GM12801 (cell line): ENCODE measurements around the gene INPP4A.

Experiments
- TF ChIP-seq, protein P1 (sequence below): IDR thresholded peaks from one replicate; pipeline ENCODE4 v1.5.1; 2011; ENCODE audit warnings: control low read depth; ENCODE audit not compliant: insufficient read length; ENCODE audit errors: extremely low read depth

The INPP4A gene

DNA sequence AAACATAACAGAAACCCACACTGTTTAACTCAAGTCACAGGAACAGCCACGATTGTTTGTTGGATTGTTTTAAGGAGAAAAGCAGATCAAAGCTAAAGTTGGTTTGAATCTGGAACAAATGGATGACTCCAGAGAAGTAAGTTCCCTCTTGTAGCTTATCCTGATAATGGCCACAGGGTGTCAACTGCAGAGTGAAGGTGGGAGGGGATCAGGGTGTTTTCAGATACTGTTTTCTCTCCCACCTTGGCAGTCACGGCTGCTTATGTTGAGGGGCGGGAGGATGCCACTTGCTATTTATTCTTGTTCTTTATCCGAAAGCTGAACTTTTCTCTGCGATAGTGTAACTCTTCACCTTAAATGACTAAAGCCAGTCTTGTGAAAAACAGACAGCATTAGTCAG, 36.5 kb upstream of the INPP4A start:
- TF ChIP-seq, protein P1, sequence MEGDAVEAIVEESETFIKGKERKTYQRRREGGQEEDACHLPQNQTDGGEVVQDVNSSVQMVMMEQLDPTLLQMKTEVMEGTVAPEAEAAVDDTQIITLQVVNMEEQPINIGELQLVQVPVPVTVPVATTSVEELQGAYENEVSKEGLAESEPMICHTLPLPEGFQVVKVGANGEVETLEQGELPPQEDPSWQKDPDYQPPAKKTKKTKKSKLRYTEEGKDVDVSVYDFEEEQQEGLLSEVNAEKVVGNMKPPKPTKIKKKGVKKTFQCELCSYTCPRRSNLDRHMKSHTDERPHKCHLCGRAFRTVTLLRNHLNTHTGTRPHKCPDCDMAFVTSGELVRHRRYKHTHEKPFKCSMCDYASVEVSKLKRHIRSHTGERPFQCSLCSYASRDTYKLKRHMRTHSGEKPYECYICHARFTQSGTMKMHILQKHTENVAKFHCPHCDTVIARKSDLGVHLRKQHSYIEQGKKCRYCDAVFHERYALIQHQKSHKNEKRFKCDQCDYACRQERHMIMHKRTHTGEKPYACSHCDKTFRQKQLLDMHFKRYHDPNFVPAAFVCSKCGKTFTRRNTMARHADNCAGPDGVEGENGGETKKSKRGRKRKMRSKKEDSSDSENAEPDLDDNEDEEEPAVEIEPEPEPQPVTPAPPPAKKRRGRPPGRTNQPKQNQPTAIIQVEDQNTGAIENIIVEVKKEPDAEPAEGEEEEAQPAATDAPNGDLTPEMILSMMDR, result no peak

DNA sequence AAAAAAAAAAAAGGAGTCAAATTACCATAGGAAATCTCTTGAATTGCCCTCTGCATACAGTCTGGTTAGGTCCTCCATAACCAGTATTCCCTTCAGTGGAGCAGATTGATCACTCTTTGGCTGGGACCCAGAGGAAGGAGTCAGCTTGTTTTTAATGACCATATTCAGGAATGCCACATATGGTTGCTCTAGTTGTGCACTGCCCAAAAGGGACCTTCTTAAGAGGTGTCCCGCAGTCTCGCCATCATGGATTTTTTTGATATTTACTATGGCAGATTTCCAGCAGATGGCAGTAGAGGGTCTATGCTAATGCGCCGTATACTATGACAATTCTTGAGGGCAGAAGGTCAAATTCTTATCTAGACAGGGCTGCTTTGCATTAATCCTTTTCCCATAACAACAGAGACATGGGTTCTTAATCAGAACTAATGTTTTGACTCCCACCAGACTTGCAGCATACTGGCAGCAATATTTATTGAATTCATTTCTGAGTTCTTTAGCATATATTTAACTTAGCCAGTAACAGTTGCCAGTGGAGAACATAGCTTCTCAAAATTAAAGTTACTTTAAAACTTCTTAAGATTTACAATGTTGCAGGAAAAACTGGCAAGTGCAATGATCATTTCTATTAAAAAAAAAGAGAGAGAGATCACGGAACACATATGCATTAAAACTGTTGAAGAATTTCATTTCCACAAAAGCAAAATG, 31.8 kb upstream of the INPP4A start:
- TF ChIP-seq, protein P1, result no peak

DNA sequence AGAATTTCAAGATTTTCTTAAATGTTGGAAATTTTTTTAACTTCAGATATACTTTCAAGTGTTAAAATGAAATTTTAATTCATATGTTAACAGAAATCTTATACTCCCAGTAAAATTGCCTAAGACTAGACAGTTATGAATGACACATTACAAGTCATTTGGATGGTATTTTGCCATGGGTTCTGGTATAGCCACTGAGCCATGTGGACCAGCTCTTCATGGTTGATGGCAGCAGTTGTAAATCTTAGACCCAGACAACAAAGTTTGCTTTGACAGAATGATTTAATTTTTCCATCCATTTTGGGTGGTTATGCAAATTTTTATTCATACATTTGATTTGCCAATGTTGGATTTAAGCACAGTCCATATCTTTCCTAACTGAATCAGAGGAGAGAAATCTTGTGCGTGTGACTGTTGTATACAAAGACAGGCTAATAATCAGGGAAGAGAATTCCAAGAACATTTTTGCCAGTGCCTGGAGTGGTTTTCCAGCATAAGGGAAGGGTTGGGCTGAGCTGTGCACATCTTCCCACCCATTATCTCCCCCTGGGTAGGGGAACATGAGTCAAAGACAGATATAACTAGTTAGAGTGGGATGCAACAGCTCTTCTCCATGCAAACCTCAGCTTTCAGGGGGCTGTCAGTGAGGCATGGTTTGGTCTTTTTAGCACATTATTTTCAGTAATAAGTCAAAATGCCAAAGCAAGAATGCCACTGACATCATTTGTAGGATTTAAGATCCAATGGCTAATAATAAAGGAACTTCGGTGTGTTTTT, 28.1 kb upstream of the INPP4A start:
- TF ChIP-seq, protein P1, result no peak

DNA sequence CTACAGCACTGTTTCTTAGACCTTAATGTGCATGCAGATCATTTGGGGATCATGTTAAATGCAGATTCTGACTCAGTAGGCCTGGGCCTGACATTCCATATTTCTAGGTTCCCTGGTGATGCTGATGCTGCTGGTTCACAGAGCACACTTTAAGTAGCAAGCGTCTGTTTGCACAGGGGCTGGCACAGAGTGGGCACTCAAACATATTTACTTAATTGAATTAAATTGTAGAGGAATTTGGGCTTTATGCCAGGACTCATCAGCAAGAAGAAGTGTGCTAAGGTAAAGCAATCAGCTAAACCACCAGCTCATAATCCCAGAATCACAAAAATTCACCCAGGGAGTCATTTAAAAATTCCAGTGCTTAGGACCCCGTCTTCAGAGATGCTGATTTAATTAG, 25.1 kb upstream of the INPP4A start:
- TF ChIP-seq, protein P1, result no peak

DNA sequence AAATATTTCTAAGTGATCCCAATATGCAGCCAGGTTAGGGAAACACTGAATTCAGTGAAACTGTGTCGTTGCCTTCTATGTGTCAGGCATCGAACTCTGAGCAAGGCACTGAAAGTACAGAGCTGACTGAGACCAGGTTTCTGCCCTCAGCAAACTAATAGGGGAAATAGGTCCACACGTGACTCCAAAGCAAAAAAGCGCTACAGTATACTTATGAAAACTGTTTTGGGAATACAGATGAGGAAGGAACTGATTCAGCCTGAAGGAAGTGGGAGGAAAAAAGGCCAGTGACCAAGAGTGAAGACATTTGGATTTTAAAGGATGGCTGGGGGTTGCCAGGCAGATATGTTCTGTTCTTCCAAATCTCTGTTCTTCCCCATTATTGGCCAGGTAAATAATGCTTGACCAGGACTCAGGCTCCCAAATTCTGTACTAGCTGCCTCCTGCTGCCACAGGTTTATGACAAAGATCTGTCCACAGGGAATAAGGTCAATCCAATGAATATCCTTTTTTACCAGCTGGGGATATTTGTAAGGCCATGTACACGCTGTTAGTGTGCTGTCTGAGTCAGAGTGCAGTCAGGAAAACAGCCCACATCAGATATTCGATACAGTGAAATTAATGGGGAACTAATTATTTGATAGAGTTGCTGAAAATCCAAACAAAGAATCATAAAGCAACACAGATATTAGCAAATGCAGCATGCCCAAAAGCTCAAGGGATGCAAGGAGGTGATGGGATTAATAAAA, 24.5 kb upstream of the INPP4A start:
- TF ChIP-seq, protein P1, result no peak

DNA sequence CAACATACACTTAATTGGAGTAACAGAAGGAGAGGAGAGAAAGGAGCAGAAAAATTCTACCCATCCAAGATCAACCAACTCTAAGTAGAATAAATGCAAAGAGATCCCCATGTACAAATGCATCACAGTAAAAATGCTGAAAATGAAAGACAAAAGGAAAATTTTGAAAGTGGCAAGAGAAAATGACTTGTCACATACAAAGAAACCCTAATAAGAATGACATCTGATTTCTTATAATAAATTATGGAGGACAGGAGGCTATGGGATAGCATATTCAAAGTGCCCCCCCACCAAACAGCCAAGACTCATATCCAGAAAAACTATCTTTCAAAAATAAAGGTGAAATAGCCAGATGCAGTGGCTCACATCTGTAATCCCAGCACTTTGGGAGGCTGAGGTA, 22.2 kb upstream of the INPP4A start:
- TF ChIP-seq, protein P1, result no peak

DNA sequence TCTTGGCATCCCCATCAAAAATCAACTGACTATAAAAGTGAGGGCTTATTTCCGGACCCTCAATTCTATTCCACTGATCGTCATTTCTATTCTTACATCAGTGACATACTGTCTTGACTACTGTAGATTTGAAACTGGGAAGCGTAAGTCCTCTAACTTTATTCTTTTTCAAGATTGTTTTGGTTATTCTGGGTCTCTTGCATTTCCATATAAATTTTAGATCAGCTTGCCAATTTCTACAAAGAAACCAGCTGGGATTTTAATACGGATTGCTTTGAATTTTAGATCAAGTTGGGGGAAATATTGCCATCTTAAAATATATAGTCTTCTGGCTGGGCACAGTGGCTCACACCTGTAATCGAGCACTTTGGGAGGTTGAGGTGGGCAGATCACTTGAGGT, 17.9 kb upstream of the INPP4A start:
- TF ChIP-seq, protein P1, result no peak
